AG09309 (cell line): ENCODE measurements around the gene HSBP1.

Source experiments
- DNase-seq: peaks from one replicate; pipeline ENCODE4 v3.0.0-alpha.2; 2010; ENCODE audit warnings: low read depth
- H3K4me3 ChIP-seq: 2 replicates; pipeline ENCODE4 v1.5.1; 2011; ENCODE audit warnings: mild to moderate bottlenecking, low read depth, low read length, moderate library complexity; ENCODE audit not compliant: control insufficient read depth
- TF ChIP-seq, protein P1 (sequence below): IDR thresholded peaks from 2 replicates; pipeline ENCODE4 v1.5.1; 2011; ENCODE audit warnings: mild to moderate bottlenecking, low read depth, low read length, inconsistent platforms; ENCODE audit not compliant: insufficient read depth, control insufficient read depth; ENCODE audit errors: missing control alignments

Gene HSBP1

DNA sequence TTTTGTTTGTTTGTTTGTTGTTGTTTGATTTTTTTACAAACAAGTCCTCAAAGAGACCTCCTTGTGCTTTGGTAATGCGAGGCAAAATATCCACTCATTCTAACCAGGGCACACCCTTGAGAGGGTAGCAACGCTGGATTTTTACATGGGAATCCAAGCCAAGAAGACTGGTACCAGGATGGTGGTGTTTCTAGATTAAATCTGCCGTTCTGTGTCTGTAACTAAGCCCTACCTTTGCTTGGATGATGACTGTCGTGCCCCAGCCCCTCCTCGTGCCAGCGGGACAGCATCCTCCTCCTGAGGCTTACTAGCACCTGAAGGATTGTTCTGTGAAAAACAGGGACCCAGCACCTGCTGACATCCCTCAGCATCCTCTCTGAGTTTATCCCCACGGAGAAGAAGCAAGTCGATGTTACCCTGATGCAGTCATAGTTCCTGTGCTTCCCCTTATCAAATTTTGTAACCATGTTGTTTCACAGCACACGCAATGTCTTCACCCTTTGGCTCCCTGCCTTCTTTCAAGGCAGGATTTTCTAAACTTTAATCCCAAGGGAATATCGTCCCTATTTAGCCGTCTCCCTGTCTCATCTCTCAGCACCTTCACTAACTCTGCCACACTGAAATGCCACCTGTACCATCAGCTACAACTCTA, 5.1 kb upstream of the HSBP1 start:
- no peak for DNase-seq
- peak overlapping the region; percentile 11; the same call in 1 of the 2 replicates for H3K4me3 ChIP-seq
- TF ChIP-seq, protein P1, sequence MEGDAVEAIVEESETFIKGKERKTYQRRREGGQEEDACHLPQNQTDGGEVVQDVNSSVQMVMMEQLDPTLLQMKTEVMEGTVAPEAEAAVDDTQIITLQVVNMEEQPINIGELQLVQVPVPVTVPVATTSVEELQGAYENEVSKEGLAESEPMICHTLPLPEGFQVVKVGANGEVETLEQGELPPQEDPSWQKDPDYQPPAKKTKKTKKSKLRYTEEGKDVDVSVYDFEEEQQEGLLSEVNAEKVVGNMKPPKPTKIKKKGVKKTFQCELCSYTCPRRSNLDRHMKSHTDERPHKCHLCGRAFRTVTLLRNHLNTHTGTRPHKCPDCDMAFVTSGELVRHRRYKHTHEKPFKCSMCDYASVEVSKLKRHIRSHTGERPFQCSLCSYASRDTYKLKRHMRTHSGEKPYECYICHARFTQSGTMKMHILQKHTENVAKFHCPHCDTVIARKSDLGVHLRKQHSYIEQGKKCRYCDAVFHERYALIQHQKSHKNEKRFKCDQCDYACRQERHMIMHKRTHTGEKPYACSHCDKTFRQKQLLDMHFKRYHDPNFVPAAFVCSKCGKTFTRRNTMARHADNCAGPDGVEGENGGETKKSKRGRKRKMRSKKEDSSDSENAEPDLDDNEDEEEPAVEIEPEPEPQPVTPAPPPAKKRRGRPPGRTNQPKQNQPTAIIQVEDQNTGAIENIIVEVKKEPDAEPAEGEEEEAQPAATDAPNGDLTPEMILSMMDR = no peak

DNA sequence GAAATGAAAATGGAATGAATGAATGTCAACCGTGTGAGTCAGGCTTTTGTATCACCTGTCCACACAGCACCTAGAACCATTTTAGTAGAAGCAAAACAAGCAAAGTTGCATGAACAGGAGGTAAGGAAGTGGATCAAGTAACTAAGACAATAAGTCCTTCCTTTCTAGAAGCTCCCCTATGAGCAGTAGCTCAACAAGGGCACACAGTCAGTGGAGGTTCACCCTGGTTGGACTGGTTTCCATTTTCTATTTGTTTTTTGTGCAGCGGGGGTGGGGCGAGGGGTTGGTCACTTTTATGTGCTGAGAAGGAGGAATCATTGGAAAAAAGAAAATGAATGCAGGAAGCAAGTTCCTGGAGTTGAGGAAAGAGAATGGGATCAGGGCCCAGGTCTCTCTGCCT, 4.0 kb upstream of the HSBP1 start:
- no peak overlapping the region for H3K4me3 ChIP-seq
- DNase-seq = no peak
- TF ChIP-seq, protein P1 = no peak

DNA sequence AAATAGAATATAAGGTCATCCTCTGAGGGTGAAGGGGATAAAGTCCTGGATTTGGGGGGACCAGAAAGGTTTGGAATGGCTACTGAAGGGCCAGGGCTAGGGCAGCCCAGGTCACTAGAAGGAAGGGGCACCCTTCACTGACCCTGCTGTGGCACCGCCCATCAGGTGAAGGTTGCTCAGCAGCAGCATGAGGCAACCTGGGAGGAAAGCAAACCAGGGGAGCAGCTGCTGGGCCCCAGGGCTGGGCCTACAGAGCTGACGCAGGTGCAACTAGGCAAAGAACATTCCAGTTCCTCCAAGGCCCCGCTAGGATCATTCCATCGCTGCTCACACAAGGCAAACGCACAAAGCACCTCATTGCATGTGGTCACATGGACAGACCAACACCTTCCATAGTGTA, 3.4 kb upstream of the HSBP1 start:
- TF ChIP-seq, protein P1 = no peak
- no peak overlapping the region for H3K4me3 ChIP-seq
- DNase-seq = no peak

DNA sequence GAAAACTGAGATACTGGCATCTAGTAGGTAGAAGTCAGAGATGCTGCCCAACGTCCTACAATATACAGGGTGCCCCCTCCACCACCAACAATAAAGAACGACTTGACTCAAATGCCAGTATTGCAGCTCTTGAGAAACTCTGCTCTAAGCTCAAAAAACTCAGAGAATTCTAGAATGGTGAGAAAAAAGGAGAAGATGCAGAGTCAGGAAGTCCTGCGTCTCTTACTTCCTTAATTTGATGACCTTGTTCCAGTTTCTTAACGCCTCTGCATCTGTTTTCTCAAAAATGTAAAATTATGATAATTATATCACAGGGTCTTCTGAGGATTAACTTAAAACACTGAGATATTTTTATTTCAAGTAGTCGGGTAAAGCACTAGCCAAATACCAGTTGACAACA, 1.7 kb upstream of the HSBP1 start:
- TF ChIP-seq, protein P1 = no peak
- no peak for DNase-seq
- no peak overlapping the region for H3K4me3 ChIP-seq

DNA sequence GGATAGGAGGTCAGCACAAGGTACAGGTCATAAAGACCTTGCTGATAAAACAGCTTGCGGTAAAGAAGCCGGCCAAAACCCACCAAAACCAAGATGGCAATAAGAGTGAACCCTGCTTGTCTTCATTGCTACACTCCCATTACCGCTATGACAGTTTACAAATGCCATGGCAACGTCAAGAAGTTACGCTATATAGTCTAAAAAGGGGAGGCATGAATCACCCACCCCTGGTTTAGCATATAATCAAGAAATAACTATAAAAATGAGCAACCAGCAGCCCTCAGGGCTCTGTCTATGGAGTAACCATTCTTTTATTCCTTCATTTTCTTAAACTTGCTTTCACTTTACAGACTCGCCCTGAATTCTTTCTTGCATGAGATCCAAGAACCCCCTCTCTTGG, 1.0 kb upstream of the HSBP1 start:
- TF ChIP-seq, protein P1 = no peak
- DNase-seq = no peak
- no peak overlapping the region for H3K4me3 ChIP-seq

DNA sequence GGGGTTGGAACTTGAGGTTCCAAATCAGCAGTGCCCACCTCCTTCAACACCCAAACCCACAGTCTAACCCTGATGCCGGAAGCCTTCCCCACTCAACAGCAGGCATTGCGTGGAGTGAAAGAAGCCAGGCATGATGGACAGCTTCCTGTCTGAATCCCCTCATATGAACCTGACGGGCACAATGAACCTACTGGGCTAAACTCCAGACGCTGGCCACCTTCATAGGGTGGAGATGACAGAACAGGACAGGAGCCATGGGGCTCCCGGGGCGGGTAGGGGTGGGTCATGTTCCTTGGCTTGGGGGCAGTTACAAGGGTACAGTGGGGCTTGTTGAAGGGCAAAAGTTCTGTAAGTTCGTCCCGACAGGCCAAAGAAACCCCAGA, 460 bp upstream of the HSBP1 start:
- H3K4me3 ChIP-seq = no peak overlapping the region; the same call in 1 of the 2 replicates
- DNase-seq = no peak
- TF ChIP-seq, protein P1 = no peak
